Neutrophil (primary cell): ENCODE data around the gene GPR26.

Experiments used
- H3K27ac ChIP-seq: fragments of 200-600 bp; sonication (generic); 2 replicates; pipeline ENCODE4 v1.5.1; 2016; ENCODE audit warnings: mild to moderate bottlenecking, moderate library complexity
- H3K27me3 ChIP-seq: fragments of 200-600 bp; sonication (generic); 2 replicates; pipeline ENCODE4 v1.6.0; 2016; ENCODE audit warnings: mild to moderate bottlenecking
- H3K36me3 ChIP-seq: fragments of 200-600 bp; sonication (generic); 2 replicates; pipeline ENCODE4 v1.5.1; 2017
- H3K4me1 ChIP-seq, 2 experiments: fragments of 200-600 bp in 1 of 2; sonication (generic) in 1 of 2; 1 replicate in 1 of 2; 2 replicates in 1 of 2; pipeline versions ENCODE4 v1.5.1 to v1.6.1; 2013 to 2016; ENCODE audit warnings: low read depth in 1 of 2, low read length in 1 of 2, mild to moderate bottlenecking in 1 of 2, moderate library complexity in 1 of 2; ENCODE audit not compliant: control insufficient read depth in 1 of 2, insufficient read depth in 1 of 2
- H3K4me3 ChIP-seq, 2 experiments: fragments of 200-600 bp in 1 of 2; sonication (generic) in 1 of 2; 1 replicate in 1 of 2; 2 replicates in 1 of 2; pipeline ENCODE4 v1.5.1; 2013 to 2016; ENCODE audit warnings: low read depth in 1 of 2, low read length in 1 of 2, mild to moderate bottlenecking in 1 of 2, moderate library complexity in 1 of 2
- H3K9me3 ChIP-seq: fragments of 200-600 bp; sonication (generic); 2 replicates; pipeline ENCODE4 v1.5.1; 2016
- CTCF ChIP-seq: fragments of 200-600 bp; sonication (generic); IDR thresholded peaks from 2 replicates; pipeline ENCODE4 v1.5.1; 2016; ENCODE audit warnings: antibody characterized with exemption

GPR26 gene

GRCh38 chr10:123665491-123666286 is 466 bp upstream of the GPR26 start:
- no peak for TF ChIP-seq CTCF
- Histone ChIP-seq H3K9me3 (no peaks in the 10 kb centered on the region), H3K4me3 (no peak overlapping the region), H3K36me3 (no peaks in the 10 kb centered on the region), H3K4me1 (no peaks in the 10 kb centered on the region), H3K27me3 (peaks cover 62% of the 10 kb centered on the region), H3K27ac (no peak overlapping the region)

- Histone ChIP-seq H3K27ac (no peak overlapping the region), H3K9me3 (no peaks in the 10 kb centered on the region), H3K4me1 (no peaks in the 10 kb centered on the region), H3K36me3 (no peaks in the 10 kb centered on the region), H3K4me3 (no peak overlapping the region), H3K27me3 (peaks cover 48% of the 10 kb centered on the region)
- no peak for TF ChIP-seq CTCF
These were observed 3.7 kb downstream of the GPR26 start for GRCh38 chr10:123669886-123670285.

GRCh38 chr10:123673198-123673597 is 7.0 kb downstream of the GPR26 start:
- Histone ChIP-seq H3K9me3 (no peaks in the 10 kb centered on the region), H3K36me3 (no peaks in the 10 kb centered on the region), H3K27ac (no peak overlapping the region), H3K4me1 (no peaks in the 10 kb centered on the region), H3K4me3 (no peak overlapping the region), H3K27me3 (peaks cover 15% of the 10 kb centered on the region)
- no peak for TF ChIP-seq CTCF

- H3K4me3 ChIP-seq, result no peak overlapping the region
- H3K27ac ChIP-seq, result no peak overlapping the region
- TF ChIP-seq CTCF, result no peak
- no peaks in the 10 kb centered on the region for H3K9me3 ChIP-seq
- no peaks in the 10 kb centered on the region for H3K36me3 ChIP-seq
- no peaks in the 10 kb centered on the region for H3K4me1 ChIP-seq
- H3K27me3 ChIP-seq, result peaks cover under 1% of the 10 kb centered on the region
These were observed 8.6 kb downstream of the GPR26 start for GRCh38 chr10:123674741-123675140.

- TF ChIP-seq CTCF, result no peak
- H3K4me1 ChIP-seq, result no peaks in the 10 kb centered on the region
- H3K4me3 ChIP-seq, result no peak overlapping the region
- H3K27ac ChIP-seq, result no peak overlapping the region
- no peaks in the 10 kb centered on the region for H3K27me3 ChIP-seq
- no peaks in the 10 kb centered on the region for H3K36me3 ChIP-seq
- H3K9me3 ChIP-seq, result no peaks in the 10 kb centered on the region
These were observed 9.7 kb downstream of the GPR26 start for GRCh38 chr10:123675811-123676210.
